Measurements from ENCODE around the gene HPSE.

Gene HPSE

DNA sequence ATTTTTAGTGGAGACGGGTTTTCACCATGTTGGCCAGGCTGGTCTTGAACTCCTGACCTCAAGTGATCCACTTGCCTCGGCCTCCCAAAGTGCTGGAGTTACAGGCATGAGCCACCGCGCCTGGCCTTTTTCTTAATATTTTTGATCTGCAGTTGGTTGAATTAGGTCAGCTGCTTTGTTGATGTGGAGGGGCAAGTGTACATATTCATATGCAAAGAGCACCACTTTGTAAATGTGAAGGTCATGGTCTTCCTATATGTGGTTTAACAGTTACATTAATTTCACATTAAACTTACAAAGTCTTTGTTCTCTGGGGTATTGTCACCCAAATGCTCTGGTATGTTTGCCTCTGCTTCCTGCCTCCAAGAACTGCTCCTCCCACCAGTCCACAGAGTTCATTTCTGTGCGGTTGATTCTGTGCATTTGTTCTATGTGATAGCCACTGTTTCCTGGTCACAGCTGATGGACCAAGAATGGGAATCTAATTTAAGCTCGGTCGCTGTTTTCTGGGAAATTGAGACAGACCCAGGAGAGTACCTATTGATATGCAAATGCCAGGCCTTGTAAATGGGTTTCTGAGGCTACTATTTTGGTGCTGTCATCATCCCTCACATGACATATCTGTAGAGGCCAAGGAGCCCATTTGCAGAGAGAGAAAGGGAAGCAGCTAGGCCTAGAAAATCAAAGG is 26.9 kb upstream of the HPSE start:
- no peak overlapping the region for H3K27ac ChIP-seq (ENCODE audit: low read length)
- no peaks in the 10 kb centered on the region for H3K27me3 ChIP-seq (ENCODE audit: low read depth, low read length)
- H3K36me3 ChIP-seq (ENCODE audit: control insufficient read depth in 1 of 2, insufficient read depth in 2 of 2, low read length in 2 of 2) = no peaks in the 10 kb centered on the region
- no peak overlapping the region for H3K4me3 ChIP-seq (ENCODE audit: low read depth in 1 of 2, low read length in 2 of 2)
- peaks cover 0 to 5% of the 10 kb centered on the region in 2 donors for H3K4me1 ChIP-seq (ENCODE audit: control insufficient read depth in 1 of 2, insufficient read depth in 2 of 2, low read length in 2 of 2)
- H3K9me3 ChIP-seq (ENCODE audit: control insufficient read depth in 1 of 2, low read length in 2 of 2) = no peaks in the 10 kb centered on the region

DNA sequence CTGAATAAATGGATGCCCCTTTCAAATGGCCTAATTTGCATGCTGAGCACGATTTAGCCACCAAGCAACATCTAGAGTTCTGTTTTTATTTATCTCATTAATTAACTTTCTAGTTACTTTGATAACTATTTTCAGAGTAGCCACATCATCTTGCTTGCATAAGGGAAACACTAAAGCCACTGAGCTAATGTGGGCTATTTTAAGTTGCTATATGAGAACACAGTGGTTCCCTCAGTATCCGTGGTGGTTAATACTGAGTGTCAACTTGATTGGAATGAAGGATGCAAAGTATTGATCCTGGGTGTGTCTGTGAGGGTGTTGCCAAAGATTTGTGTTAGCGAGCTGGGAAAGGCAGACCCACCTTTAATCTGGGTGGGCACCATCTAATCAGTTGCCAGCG is 25.4 kb upstream of the HPSE start:
- Histone ChIP-seq H3K9me3 (ENCODE audit: control insufficient read depth in 1 of 2, low read length in 2 of 2) (no peaks in the 10 kb centered on the region), H3K4me1 (ENCODE audit: control insufficient read depth in 1 of 2, insufficient read depth in 2 of 2, low read length in 2 of 2) (peaks cover 0 to 5% of the 10 kb centered on the region in 2 donors), H3K27me3 (ENCODE audit: low read depth, low read length) (no peaks in the 10 kb centered on the region), H3K4me3 (ENCODE audit: low read depth in 1 of 2, low read length in 2 of 2) (no peak overlapping the region), H3K36me3 (ENCODE audit: control insufficient read depth in 1 of 2, insufficient read depth in 2 of 2, low read length in 2 of 2) (no peaks in the 10 kb centered on the region), H3K27ac (ENCODE audit: low read length) (no peak overlapping the region)

DNA sequence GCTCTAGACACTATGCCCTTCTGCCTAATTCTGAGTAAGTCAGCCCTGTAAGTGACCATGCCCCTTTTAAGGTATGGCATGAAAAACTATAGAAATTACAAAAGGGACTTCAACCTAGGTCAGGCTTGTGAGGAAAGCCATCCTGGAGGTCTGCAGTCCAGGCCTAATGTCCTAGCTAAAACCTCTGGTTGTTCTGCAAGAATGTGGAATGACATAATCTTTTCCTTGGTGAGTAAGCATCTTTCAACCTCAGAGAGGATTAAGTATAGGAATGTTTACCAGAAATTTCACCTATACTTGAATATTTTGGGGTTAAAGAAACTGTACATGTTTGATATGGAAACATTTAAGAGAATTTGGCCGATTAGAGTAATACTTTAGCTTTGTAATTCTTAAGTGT is 23.8 kb upstream of the HPSE start:
- Histone ChIP-seq H3K4me3 (ENCODE audit: low read depth in 1 of 2, low read length in 2 of 2) (no peak overlapping the region), H3K36me3 (ENCODE audit: control insufficient read depth in 1 of 2, insufficient read depth in 2 of 2, low read length in 2 of 2) (no peaks in the 10 kb centered on the region), H3K9me3 (ENCODE audit: control insufficient read depth in 1 of 2, low read length in 2 of 2) (peaks cover 2% of the 10 kb centered on the region in 2 donors), H3K4me1 (ENCODE audit: control insufficient read depth in 1 of 2, insufficient read depth in 2 of 2, low read length in 2 of 2) (peaks cover 0 to 5% of the 10 kb centered on the region in 2 donors), H3K27me3 (ENCODE audit: low read depth, low read length) (no peaks in the 10 kb centered on the region), H3K27ac (ENCODE audit: low read length) (no peak overlapping the region)

DNA sequence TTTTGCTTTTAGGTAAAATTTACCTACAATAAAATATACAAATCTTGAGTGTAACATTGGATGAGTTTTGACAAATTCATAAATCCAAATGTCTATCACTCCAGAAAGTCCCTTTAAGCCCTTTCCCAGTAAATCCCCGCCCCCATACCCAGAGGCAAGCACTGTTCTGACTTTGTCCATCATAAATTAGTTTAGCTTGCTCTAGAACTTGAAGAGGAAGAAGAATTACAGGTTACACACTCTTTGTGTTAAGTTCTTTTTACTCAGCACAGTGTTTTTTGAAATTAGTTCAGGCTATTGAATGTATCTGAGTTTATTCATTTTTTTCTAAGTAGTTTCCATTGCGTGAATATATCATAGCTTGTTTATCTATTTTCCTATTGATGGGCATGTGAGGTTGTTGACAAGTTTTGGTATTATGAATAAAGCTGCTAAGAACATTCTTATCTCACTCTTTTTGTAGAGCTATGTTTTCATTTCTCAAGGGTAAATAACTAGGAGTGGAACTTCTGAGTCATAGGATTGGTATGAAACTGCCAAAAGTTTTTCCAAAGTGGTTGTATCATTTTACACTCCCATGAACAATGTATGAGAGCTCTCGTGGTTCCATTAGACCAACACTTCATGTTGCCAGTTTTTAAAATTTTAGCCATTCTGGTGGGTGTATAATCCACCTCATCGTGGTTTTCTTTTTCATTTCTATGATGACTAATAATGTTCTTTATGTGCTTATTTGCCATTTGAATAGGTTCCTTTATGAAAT is 22.4 kb upstream of the HPSE start:
- Histone ChIP-seq H3K27me3 (ENCODE audit: low read depth, low read length) (no peaks in the 10 kb centered on the region), H3K9me3 (ENCODE audit: control insufficient read depth in 1 of 2, low read length in 2 of 2) (peaks cover 4% of the 10 kb centered on the region in 2 donors), H3K27ac (ENCODE audit: low read length) (no peak overlapping the region), H3K4me1 (ENCODE audit: control insufficient read depth in 1 of 2, insufficient read depth in 2 of 2, low read length in 2 of 2) (no peaks in the 10 kb centered on the region), H3K4me3 (ENCODE audit: low read depth in 1 of 2, low read length in 2 of 2) (no peak overlapping the region), H3K36me3 (ENCODE audit: control insufficient read depth in 1 of 2, insufficient read depth in 2 of 2, low read length in 2 of 2) (no peaks in the 10 kb centered on the region)

DNA sequence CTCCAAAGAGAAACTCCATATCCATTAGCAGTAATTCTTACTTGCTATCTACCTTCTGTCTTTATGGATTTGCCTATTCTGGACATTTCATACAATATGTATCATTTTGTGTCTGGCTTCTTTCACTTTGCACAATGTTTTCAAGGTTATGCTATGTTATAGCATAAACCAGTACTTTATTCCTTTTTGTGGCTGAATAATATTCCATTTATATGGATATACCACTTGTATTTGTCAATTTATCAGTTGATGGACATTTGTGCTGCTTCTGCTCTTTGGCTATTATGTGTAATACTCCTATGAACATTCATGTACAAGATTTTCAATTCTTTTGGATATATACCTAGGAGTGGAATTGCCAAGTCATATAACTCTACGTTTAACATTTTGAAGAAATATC is 18.9 kb upstream of the HPSE start:
- Histone ChIP-seq H3K36me3 (ENCODE audit: control insufficient read depth in 1 of 2, insufficient read depth in 2 of 2, low read length in 2 of 2) (no peaks in the 10 kb centered on the region), H3K4me3 (ENCODE audit: low read depth in 1 of 2, low read length in 2 of 2) (no peak overlapping the region), H3K4me1 (ENCODE audit: control insufficient read depth in 1 of 2, insufficient read depth in 2 of 2, low read length in 2 of 2) (no peaks in the 10 kb centered on the region), H3K9me3 (ENCODE audit: control insufficient read depth in 1 of 2, low read length in 2 of 2) (peaks cover 4% of the 10 kb centered on the region in 2 donors), H3K27me3 (ENCODE audit: low read depth, low read length) (no peaks in the 10 kb centered on the region), H3K27ac (ENCODE audit: low read length) (no peak overlapping the region)

DNA sequence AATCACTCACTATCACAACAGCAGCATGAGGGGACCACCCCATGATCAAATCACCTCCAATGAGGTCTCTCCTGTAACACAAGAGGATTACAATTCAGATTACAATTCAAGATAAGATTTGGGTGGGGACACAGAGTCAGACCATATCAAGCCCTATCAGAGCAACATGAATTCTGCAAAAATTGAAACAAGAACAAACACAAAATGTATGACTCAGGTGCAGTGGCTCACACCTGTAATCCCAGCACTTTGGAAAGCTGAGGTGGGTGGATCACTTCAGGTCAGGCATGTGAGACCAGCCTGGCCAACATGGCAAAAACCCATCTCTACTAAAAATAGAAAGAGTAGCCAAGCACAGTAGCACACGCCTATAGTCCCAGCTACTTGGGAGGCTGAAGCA is 13.4 kb upstream of the HPSE start:
- H3K27me3 ChIP-seq (ENCODE audit: low read depth, low read length) = no peaks in the 10 kb centered on the region

DNA sequence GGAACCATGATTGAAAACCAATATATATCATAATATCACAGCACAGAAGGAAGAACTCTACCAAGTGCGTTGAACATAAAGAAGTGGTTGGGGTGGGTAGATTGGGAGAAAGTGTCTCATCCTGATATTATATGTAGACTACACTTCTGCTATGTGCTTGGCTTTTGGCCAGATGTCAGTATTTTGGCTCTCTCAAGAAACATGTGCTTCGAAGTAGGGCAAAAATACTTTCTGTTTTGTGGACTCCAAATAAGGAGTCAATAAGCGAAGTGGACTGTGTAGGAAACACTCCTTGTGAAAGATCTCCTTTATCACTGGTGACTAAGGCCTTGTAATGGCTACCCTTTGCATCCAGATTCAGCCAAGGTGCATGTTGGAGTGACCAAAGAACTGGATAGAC is 7.8 kb upstream of the HPSE start:
- H3K27ac ChIP-seq (ENCODE audit: low read length) = no peak overlapping the region
- peaks cover 0 to 5% of the 10 kb centered on the region in 2 donors for H3K9me3 ChIP-seq (ENCODE audit: control insufficient read depth in 1 of 2, low read length in 2 of 2)
- no peaks in the 10 kb centered on the region for H3K36me3 ChIP-seq (ENCODE audit: control insufficient read depth in 1 of 2, insufficient read depth in 2 of 2, low read length in 2 of 2)
- no peaks in the 10 kb centered on the region for H3K4me1 ChIP-seq (ENCODE audit: control insufficient read depth in 1 of 2, insufficient read depth in 2 of 2, low read length in 2 of 2)
- no peaks in the 10 kb centered on the region for H3K27me3 ChIP-seq (ENCODE audit: low read depth, low read length)
- no peak overlapping the region for H3K4me3 ChIP-seq (ENCODE audit: low read depth in 1 of 2, low read length in 2 of 2)

More for the DNA sequence above, 13.4 kb upstream of the HPSE start:
- Histone ChIP-seq H3K9me3 (ENCODE audit: control insufficient read depth in 1 of 2, low read length in 2 of 2) (no peaks in the 10 kb centered on the region), H3K4me3 (ENCODE audit: low read depth in 1 of 2, low read length in 2 of 2) (no peak overlapping the region), H3K4me1 (ENCODE audit: control insufficient read depth in 1 of 2, insufficient read depth in 2 of 2, low read length in 2 of 2) (no peaks in the 10 kb centered on the region), H3K36me3 (ENCODE audit: control insufficient read depth in 1 of 2, insufficient read depth in 2 of 2, low read length in 2 of 2) (no peaks in the 10 kb centered on the region), H3K27ac (ENCODE audit: low read length) (no peak overlapping the region)

DNA sequence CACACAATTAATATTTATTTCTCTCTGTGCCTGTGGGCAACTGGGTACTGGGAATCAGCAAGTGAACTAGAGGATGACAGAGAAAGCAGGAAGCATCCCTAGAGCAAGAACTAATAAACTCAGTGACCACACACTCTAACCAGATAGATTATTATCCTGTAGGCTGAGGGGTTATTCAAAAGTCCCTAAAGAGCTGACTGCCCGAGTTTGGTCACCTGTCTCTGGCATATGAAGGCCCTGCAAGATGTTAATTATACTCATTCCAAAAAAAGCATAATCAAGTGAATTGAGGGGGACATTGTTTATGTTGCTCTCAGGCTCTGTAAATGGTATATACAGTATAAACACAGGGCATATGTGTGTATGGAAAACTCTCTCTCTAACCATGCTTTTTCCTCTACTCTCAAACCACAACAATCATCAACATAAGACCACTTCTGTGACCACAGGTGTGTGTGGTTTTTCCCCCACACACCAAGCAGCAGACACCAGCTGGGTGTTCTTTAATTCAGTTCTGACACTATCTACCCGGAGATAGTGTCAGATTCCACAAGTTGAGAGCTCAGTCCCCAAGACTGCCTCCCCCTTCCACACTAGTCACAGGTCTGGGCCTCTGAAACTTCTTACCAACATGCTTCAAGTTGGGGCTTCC is 6.2 kb upstream of the HPSE start:
- Histone ChIP-seq H3K4me1 (ENCODE audit: control insufficient read depth in 1 of 2, insufficient read depth in 2 of 2, low read length in 2 of 2) (no peaks in the 10 kb centered on the region), H3K27me3 (ENCODE audit: low read depth, low read length) (no peaks in the 10 kb centered on the region), H3K27ac (ENCODE audit: low read length) (no peak overlapping the region), H3K9me3 (ENCODE audit: control insufficient read depth in 1 of 2, low read length in 2 of 2) (peaks cover 0 to 5% of the 10 kb centered on the region in 2 donors), H3K36me3 (ENCODE audit: control insufficient read depth in 1 of 2, insufficient read depth in 2 of 2, low read length in 2 of 2) (no peaks in the 10 kb centered on the region), H3K4me3 (ENCODE audit: low read depth in 1 of 2, low read length in 2 of 2) (no peak overlapping the region)

DNA sequence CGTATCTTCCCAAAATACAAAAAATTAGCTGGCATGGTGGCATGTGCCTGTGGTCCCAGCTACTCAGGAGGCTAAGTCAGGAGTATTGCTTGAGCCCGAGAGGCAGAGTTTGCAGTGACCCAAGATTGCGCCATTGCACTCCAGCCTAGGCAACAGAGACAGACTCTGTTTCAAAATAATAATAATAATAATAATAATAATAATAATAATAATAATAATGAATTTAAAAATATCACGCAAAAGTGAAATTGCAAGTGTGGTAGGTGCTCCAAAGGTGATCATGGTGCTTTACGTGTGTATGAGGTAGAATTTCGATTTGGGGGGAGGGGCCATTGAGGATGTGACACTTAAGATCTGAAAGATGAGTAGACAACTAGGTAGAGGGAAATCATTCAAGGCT is 4.9 kb upstream of the HPSE start:
- H3K9me3 ChIP-seq (ENCODE audit: control insufficient read depth in 1 of 2, low read length in 2 of 2) = peaks cover 0 to 5% of the 10 kb centered on the region in 2 donors
- H3K27me3 ChIP-seq (ENCODE audit: low read depth, low read length) = no peaks in the 10 kb centered on the region
- no peak overlapping the region for H3K4me3 ChIP-seq (ENCODE audit: low read depth in 1 of 2, low read length in 2 of 2)
- H3K27ac ChIP-seq (ENCODE audit: low read length) = no peak overlapping the region
- H3K36me3 ChIP-seq (ENCODE audit: control insufficient read depth in 1 of 2, insufficient read depth in 2 of 2, low read length in 2 of 2) = no peaks in the 10 kb centered on the region
- H3K4me1 ChIP-seq (ENCODE audit: control insufficient read depth in 1 of 2, insufficient read depth in 2 of 2, low read length in 2 of 2) = peaks cover 6 to 10% of the 10 kb centered on the region in 2 donors

DNA sequence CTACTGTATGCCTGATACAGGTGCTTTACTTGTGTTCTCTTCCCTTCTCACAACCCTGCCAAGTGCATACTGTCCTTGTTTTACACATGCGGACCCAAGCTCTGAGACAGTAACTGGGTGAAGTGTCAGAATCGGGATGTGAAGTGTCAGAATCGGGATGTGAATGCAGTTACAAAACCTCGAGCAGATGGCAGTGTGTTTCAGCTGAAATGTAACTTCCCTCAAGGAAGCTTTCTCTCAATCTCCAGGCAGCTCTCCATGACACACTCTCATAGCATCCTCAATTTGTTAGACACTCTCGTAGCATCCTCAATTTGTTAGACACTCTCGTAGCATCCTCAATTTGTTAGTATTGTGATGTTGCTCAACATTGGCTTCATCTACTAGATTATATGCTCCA is 1.1 kb upstream of the HPSE start:
- no peak overlapping the region for H3K27ac ChIP-seq (ENCODE audit: low read length)
- peak overlapping the region in 1 of 2 donors; percentile 72 for H3K4me3 ChIP-seq (ENCODE audit: low read depth in 1 of 2, low read length in 2 of 2)

DNA sequence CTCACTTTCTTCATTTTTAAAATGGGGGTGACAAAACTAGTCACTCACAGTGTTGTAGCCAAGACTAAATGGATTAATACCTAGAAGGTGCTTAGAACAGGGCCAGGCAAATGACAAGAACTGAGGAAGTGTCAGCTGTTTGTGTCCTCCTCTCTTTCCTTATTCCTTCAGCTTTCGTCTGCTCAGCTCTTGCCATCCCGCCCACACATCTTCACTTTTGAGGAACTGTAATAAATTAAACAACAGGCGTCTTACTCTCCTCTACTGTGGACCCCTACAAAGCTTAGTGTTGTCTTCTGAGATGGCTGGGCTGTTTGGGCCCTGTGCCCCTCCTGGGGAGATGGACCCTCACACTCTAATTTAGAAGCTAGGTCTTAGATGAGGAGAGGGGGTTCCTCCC is 2.7 kb downstream of the HPSE start:
- Histone ChIP-seq H3K4me3 (ENCODE audit: low read depth in 1 of 2, low read length in 2 of 2) (no peak overlapping the region), H3K4me1 (ENCODE audit: control insufficient read depth in 1 of 2, insufficient read depth in 2 of 2, low read length in 2 of 2) (peaks cover 6 to 14% of the 10 kb centered on the region in 2 donors), H3K27ac (ENCODE audit: low read length) (no peak overlapping the region), H3K27me3 (ENCODE audit: low read depth, low read length) (no peaks in the 10 kb centered on the region), H3K36me3 (ENCODE audit: control insufficient read depth in 1 of 2, insufficient read depth in 2 of 2, low read length in 2 of 2) (no peaks in the 10 kb centered on the region), H3K9me3 (ENCODE audit: control insufficient read depth in 1 of 2, low read length in 2 of 2) (no peaks in the 10 kb centered on the region)

More for the DNA sequence above, 1.1 kb upstream of the HPSE start:
- Histone ChIP-seq H3K9me3 (ENCODE audit: control insufficient read depth in 1 of 2, low read length in 2 of 2) (peaks cover 0 to 5% of the 10 kb centered on the region in 2 donors), H3K27me3 (ENCODE audit: low read depth, low read length) (no peaks in the 10 kb centered on the region), H3K4me1 (ENCODE audit: control insufficient read depth in 1 of 2, insufficient read depth in 2 of 2, low read length in 2 of 2) (peaks cover 6 to 14% of the 10 kb centered on the region in 2 donors), H3K36me3 (ENCODE audit: control insufficient read depth in 1 of 2, insufficient read depth in 2 of 2, low read length in 2 of 2) (no peaks in the 10 kb centered on the region)
